HEK293 (cell line): ENCODE results near the gene STX2.
"Not testable (repeated sequence)": the region's sequence is repeated elsewhere in the genome, so short reads cannot be mapped to it uniquely, and the experiment has no call there.

Experiments
- CTCF ChIA-PET: fragments of 350-600 bp; formaldehyde crosslinking; extraction: SDS; loops from one replicate; lab custom pipeline; 2021; ENCODE audit warnings: antibody characterized with exemption; lab: Yijun Ruan, JAX
- POLR2A ChIA-PET: fragments of 300-600 bp; formaldehyde crosslinking; extraction: SDS; loops from one replicate; lab custom pipeline; 2020; ENCODE audit warnings: antibody characterized with exemption, inconsistent platforms; lab: Yijun Ruan, JAX
- H3K27ac ChIP-seq: fragments of 200-500 bp; sonication (Bioruptor generic); 2 replicates; pipeline ENCODE4 v1.5.1; 2014; ENCODE audit warnings: low read depth, low read length, control low read depth, inconsistent platforms; ENCODE audit errors: extremely low read depth
- H3K36me3 ChIP-seq, 2 experiments: fragments of 200-500 bp in 1 of 2; sonication (Bioruptor generic) in 1 of 2; 1 replicate in 1 of 2; 2 replicates in 1 of 2; pipeline ENCODE4 v1.5.1; 2014 to 2017; ENCODE audit warnings: inconsistent platforms in 2 of 2, low read length in 2 of 2; ENCODE audit not compliant: control insufficient read depth in 2 of 2, insufficient read depth in 1 of 2
- H3K4me1 ChIP-seq: fragments of 200-500 bp; sonication (Bioruptor generic); 2 replicates; pipeline ENCODE4 v1.5.1; 2014; ENCODE audit warnings: mild to moderate bottlenecking, low read length, inconsistent platforms; ENCODE audit not compliant: control insufficient read depth, insufficient read depth
- H3K4me3 ChIP-seq: 2 replicates; pipeline ENCODE4 v1.5.1; 2011; ENCODE audit warnings: low read depth, mild to moderate bottlenecking, control low read depth, low read length, moderate library complexity
- H3K9me3 ChIP-seq: fragments of 200-500 bp; sonication (Bioruptor generic); 2 replicates; pipeline ENCODE4 v1.5.1; 2014; ENCODE audit warnings: low read depth, low read length, inconsistent platforms; ENCODE audit not compliant: control insufficient read depth, insufficient read depth
- FEZF1 ChIP-seq: fragments of 450-650 bp; formaldehyde crosslinking; IDR thresholded peaks from 2 replicates; pipeline ENCODE4 v1.5.1; 2016; ENCODE audit warnings: missing biosample characterization, missing genetic modification characterization
- HOXC10 ChIP-seq: sonication (generic); formaldehyde crosslinking; IDR thresholded peaks from 2 replicates; pipeline ENCODE4 v1.8.1; 2023; ENCODE audit warnings: mild to moderate bottlenecking, missing genetic modification reagents
- KLF7 ChIP-seq: fragments of 450-650 bp; formaldehyde crosslinking; IDR thresholded peaks from 2 replicates; pipeline ENCODE4 v1.5.1; 2016; ENCODE audit warnings: missing biosample characterization, missing genetic modification characterization, borderline replicate concordance
- ZBTB44 ChIP-seq: fragments of 450-650 bp; IDR thresholded peaks from 2 replicates; pipeline ENCODE4 v1.5.1; 2018; ENCODE audit warnings: missing biosample characterization, mild to moderate bottlenecking, missing genetic modification characterization
- ZBTB48 ChIP-seq: fragments of 450-650 bp; formaldehyde crosslinking; IDR thresholded peaks from 2 replicates; pipeline ENCODE4 v1.5.1; 2016; ENCODE audit warnings: missing biosample characterization, missing genetic modification characterization
- ZNF175 ChIP-seq: fragments of 450-650 bp; formaldehyde crosslinking; IDR thresholded peaks from 2 replicates; pipeline ENCODE4 v1.5.1; 2016; ENCODE audit warnings: missing biosample characterization, missing genetic modification characterization
- ZNF23 ChIP-seq: fragments of 450-650 bp; formaldehyde crosslinking; IDR thresholded peaks from 2 replicates; pipeline ENCODE4 v1.5.1; 2016; ENCODE audit warnings: missing biosample characterization, missing genetic modification characterization, borderline replicate concordance
- ZNF398 ChIP-seq: fragments of 450-650 bp; formaldehyde crosslinking; IDR thresholded peaks from 2 replicates; pipeline ENCODE4 v1.5.1; 2017; ENCODE audit warnings: missing biosample characterization, missing genetic modification characterization
- ZNF404 ChIP-seq: fragments of 450-650 bp; formaldehyde crosslinking; IDR thresholded peaks from 2 replicates; pipeline ENCODE4 v1.5.1; 2017; ENCODE audit warnings: missing biosample characterization, missing genetic modification characterization
- ZNF488 ChIP-seq: fragments of 450-650 bp; formaldehyde crosslinking; IDR thresholded peaks from 2 replicates; pipeline ENCODE4 v1.5.1; 2016; ENCODE audit warnings: missing biosample characterization, missing genetic modification characterization
- ZNF596 ChIP-seq: fragments of 450-650 bp; IDR thresholded peaks from 2 replicates; pipeline ENCODE4 v1.5.0; 2018; ENCODE audit warnings: missing biosample characterization, mild to moderate bottlenecking, missing genetic modification characterization, moderate library complexity
- ZNF658 ChIP-seq: fragments of 450-650 bp; formaldehyde crosslinking; IDR thresholded peaks from 2 replicates; pipeline ENCODE4; 2016; ENCODE audit warnings: missing biosample characterization, missing genetic modification characterization
- ZNF843 ChIP-seq: fragments of 450-650 bp; formaldehyde crosslinking; IDR thresholded peaks from 2 replicates; pipeline ENCODE4 v1.5.1; 2016; ENCODE audit warnings: missing biosample characterization, missing genetic modification characterization
- ZSCAN5A ChIP-seq: fragments of 450-650 bp; formaldehyde crosslinking; IDR thresholded peaks from 2 replicates; pipeline ENCODE4 v1.5.1; 2016; ENCODE audit warnings: missing biosample characterization, missing genetic modification characterization

STX2 gene

GRCh38 chr12:130787041-130787440, 52.0 kb downstream of the STX2 start (continued):
- no peak for TF ChIP-seq HOXC10 (CRISPR knock-in tag)
- no peak for TF ChIP-seq ZNF23
- TF ChIP-seq ZSCAN5A (tag by site-specific recombination) = no peak
- TF ChIP-seq KLF7 (tag by site-specific recombination) = no peak
- TF ChIP-seq FEZF1 (tag by site-specific recombination) = no peak
- no peak for TF ChIP-seq ZNF658 (tag by site-specific recombination)
- no peak for TF ChIP-seq ZNF398 (tag by site-specific recombination)

GRCh38 chr12:130783110-130783715, 55.8 kb downstream of the STX2 start:
- CTCF ChIA-PET = no interaction called here
- Histone ChIP-seq H3K9me3 (no peaks in the 10 kb centered on the region), H3K36me3 (peaks cover 0 to 7% of the 10 kb centered on the region in 2 experiments; a peak in 2 of 3 replicates), H3K27ac (no peak overlapping the region), H3K4me1 (no peaks in the 10 kb centered on the region), H3K4me3 (no peak overlapping the region)
- TF ChIP-seq ZNF404 (no peak), ZNF488 (tag by site-specific recombination) (no peak), ZNF175 (tag by site-specific recombination) (no peak), ZBTB48 (tag by site-specific recombination) (no peak), ZBTB44 (tag by site-specific recombination) (no peak), ZNF596 (tag by site-specific recombination) (no peak), ZNF843 (tag by site-specific recombination) (no peak)
- POLR2A ChIA-PET = no interaction called here

GRCh38 chr12:130782245-130782644, 56.8 kb downstream of the STX2 start:
- H3K9me3 ChIP-seq, H3K4me1 ChIP-seq, H3K4me3 ChIP-seq, CTCF ChIA-PET, POLR2A ChIA-PET, H3K36me3 ChIP-seq, H3K27ac ChIP-seq: not testable (repeated sequence)
